Retinal pigment epithelial cell (primary cell): ENCODE data around the gene DEDD.

Source experiments
- DNase-seq: peaks from one replicate; pipeline ENCODE4 v3.0.0-alpha.2; 2010; ENCODE audit warnings: low read depth
- H3K4me3 ChIP-seq: 2 replicates; pipeline ENCODE4 v1.5.1; 2011; ENCODE audit warnings: mild to moderate bottlenecking, low read length, control low read depth, moderate library complexity
- TF ChIP-seq, protein P1 (sequence below): conservative IDR thresholded peaks from 2 replicates; pipeline ENCODE4 v1.5.1; 2011; ENCODE audit warnings: low read depth, low read length, control low read depth, inconsistent platforms

The DEDD gene

DNA sequence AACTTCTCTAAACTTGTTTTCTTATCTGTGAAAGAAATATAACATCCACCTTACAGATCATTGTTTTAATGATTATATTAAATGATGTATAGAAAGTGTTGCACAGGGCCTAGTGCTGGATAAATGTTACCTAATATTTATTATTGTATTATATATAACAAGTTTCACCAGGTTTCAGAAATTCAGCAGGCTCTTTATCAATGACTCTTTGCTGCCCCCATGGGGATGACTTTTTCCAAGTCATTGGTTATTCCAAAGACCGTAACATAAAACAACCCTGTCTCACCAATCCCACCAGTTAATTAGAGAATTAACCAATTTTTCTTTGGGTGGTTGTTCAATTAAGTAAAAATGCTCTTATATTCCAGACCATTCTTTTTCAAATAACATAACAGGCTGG is 7.3 kb upstream of the DEDD start:
- DNase-seq = no peak
- TF ChIP-seq, protein P1, sequence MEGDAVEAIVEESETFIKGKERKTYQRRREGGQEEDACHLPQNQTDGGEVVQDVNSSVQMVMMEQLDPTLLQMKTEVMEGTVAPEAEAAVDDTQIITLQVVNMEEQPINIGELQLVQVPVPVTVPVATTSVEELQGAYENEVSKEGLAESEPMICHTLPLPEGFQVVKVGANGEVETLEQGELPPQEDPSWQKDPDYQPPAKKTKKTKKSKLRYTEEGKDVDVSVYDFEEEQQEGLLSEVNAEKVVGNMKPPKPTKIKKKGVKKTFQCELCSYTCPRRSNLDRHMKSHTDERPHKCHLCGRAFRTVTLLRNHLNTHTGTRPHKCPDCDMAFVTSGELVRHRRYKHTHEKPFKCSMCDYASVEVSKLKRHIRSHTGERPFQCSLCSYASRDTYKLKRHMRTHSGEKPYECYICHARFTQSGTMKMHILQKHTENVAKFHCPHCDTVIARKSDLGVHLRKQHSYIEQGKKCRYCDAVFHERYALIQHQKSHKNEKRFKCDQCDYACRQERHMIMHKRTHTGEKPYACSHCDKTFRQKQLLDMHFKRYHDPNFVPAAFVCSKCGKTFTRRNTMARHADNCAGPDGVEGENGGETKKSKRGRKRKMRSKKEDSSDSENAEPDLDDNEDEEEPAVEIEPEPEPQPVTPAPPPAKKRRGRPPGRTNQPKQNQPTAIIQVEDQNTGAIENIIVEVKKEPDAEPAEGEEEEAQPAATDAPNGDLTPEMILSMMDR = peak; percentile 62
- no peak overlapping the region for H3K4me3 ChIP-seq

DNA sequence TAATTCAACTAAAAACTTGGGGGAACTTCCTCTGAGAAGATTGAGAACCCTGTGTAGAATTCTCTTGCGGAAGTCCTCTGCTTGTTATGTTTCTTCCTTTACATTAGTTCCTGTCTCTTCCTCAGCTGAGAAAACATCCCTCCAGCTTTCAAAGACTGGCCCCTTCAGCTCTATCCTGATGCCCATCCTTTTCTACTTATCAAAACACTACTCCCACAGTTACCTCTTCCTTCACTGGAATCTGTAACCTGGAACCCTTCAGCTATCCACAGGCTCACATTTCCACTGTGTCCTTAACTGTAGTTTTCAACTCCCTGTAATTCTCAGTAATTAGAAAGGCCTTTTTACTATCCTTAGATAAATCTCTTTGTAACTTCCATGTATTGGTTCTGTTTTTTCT is 6.0 kb upstream of the DEDD start:
- H3K4me3 ChIP-seq = no peak overlapping the region

DNA sequence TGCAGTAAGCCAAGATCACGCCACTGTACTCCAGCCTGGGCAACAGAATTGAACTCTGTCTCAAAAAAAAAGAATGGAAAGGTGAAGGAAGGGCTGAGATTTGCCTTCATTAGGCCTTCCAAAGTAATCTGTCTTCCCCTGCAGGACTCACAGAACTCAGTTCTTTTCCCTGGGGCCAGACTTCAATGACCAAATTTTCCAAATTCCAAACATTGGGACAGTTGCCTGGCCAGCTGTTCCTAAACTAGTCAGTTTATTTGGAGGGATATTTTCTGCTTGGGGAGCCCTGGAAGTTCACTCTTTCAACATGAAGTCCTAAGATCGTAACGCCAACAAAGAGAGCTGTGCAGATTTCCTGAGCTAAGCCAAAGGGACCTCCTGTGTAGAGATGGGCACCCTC is 5.4 kb upstream of the DEDD start:
- no peak overlapping the region for H3K4me3 ChIP-seq
- no peak for DNase-seq
- TF ChIP-seq, protein P1 = no peak

More for the DNA sequence above, 6.0 kb upstream of the DEDD start:
- DNase-seq = no peak
- TF ChIP-seq, protein P1 = no peak

DNA sequence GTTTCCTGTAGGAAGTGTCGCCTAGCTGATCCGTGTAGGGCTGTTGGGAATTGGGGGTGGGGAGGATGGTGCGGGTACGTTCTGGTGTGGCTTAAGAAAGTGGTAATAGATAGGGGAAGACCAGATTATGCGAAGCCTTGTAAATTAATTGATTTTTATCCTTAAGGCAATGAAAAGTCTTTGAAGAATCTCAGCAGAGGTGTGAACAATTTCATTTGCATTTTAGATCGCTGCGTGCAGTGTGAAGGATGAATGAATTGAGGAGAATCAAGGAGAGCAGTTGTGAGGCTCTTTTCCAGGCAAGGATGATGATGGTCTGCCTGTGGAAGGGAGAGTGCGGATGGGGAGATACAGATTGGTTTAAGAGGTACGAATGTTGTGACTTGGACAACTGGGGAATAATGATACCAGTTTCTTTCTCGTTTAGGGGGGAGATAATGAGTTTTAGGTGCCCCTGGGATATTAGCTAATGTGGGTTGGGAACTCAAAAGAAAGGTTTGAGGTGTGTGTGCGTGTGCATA is 813 bp upstream of the DEDD start:
- TF ChIP-seq, protein P1 = no peak
- H3K4me3 ChIP-seq = peak overlapping the region; percentile 88
- no peak for DNase-seq

DNA sequence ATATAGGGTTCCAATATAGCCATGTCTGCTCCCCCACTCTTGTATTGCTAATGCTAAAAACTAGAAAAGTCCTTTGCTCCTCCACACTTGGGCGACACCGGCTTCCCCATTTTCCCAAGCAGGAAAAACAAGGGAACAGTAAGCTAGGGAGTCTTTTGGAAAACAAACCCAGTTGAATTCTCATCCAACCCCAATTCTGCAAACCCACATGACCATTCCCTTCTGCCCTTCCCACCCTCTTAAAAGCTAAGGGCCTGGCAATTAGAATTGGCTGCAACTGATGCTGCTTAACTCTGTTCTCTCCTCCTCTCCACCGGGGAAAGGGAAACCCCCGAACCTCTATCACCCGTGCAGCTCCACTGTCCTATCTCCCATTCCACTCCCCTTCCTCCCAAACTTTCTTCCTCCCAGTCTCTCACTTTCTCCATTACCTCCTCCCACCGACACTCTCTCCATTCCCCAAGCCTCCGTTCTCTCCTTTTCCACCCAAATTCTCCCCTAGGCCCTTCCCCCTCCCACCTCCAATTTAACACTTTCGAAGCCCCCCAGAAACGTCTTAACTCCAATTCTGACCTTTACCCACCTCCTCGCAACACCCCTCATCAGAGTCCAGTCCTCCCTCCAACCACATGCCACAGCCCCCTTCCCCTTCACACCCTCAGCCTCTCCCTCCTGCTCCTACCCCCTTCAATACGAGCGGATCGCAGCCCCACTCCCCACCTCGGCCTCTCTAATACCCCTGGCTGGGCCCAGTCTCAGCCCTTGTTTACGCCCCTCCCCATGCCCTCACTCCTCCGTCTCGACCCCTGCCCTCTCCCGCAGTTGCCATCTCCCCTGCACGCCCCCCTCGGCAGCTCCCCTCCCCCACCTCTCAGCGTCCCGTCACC is 701 bp downstream of the DEDD start:
- TF ChIP-seq, protein P1 = no peak
- H3K4me3 ChIP-seq = peak overlapping the region; percentile 88
- no peak for DNase-seq

DNA sequence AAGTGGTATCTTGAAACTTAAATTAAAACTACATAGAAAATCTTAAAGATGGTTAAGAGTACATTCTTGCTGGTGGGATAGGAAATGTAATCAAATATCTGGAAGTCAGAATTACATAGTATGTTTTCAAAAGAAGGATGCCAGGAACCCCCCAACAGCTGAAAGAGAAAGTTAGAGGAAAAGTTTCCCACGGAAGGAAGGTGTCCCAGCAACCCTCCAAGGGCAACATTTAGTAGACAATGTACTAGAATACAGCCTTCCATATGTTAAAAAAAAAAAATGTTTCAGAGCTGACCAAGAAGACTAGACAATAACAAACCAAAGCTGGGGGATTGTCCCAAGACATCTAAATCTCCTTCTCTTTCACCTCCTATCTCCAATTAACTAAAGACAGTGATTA is 2.2 kb downstream of the DEDD start:
- no peak overlapping the region for H3K4me3 ChIP-seq
- DNase-seq = no peak
- TF ChIP-seq, protein P1 = no peak
